22Rv1 (cell line): Measurements from ENCODE around the gene CCHCR1.

Experiments
- H3K27ac ChIP-seq: fragments of 450-650 bp; 2 replicates; pipeline ENCODE4 v1.5.1; 2017
- ZFX ChIP-seq: fragments of 450-650 bp; IDR thresholded peaks from 2 replicates; pipeline ENCODE4 v1.6.1; 2017; ENCODE audit warnings: antibody characterized with exemption, borderline replicate concordance
- TF ChIP-seq, protein P1 (sequence below): fragments of 450-650 bp; IDR thresholded peaks from 2 replicates; pipeline ENCODE4 v1.5.1; 2017; ENCODE audit warnings: mild to moderate bottlenecking

The CCHCR1 gene

DNA sequence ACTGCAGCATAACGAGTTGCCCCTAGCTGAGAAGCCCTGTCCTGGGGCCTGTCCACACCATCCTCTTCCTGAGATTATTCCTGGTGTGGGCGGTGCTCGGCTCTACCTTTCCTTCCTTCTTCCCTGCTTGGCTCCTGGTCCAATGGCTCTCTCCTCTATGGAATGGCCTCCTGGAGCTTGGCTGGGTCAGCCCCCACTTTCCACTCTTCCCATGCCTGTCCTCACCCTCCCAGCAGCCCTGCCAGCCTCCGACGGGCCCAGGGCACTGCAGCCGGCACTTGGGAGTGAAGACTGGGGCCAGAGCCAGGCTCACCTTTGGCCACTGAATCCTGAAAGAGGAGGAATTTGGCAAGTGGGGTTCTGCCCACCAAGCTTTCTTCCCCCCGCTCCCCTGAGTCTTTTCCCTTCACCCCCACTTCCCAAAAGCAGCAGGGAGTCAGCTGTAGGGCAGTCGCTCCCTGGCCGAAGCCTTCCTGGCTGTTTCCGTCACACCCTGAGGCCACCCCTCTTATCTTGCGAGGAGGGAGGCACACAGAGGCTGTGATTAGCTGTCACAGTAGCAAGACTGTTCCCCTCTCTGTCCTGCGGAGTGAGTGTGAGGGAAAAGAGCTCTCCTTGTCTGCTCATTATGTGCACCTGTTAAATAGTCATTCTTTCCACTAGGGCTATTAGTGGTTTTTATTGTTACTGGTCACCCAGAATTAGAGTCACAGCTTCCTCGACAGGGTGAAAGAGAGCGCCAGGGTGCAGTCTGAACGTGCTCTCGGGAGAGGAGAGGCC, 31.0 kb downstream of the CCHCR1 start:
- no peak overlapping the region for H3K27ac ChIP-seq
- TF ChIP-seq, protein P1, sequence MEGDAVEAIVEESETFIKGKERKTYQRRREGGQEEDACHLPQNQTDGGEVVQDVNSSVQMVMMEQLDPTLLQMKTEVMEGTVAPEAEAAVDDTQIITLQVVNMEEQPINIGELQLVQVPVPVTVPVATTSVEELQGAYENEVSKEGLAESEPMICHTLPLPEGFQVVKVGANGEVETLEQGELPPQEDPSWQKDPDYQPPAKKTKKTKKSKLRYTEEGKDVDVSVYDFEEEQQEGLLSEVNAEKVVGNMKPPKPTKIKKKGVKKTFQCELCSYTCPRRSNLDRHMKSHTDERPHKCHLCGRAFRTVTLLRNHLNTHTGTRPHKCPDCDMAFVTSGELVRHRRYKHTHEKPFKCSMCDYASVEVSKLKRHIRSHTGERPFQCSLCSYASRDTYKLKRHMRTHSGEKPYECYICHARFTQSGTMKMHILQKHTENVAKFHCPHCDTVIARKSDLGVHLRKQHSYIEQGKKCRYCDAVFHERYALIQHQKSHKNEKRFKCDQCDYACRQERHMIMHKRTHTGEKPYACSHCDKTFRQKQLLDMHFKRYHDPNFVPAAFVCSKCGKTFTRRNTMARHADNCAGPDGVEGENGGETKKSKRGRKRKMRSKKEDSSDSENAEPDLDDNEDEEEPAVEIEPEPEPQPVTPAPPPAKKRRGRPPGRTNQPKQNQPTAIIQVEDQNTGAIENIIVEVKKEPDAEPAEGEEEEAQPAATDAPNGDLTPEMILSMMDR: no peak
- no peak for TF ChIP-seq ZFX

- TF ChIP-seq ZFX: no peak
- TF ChIP-seq, protein P1: no peak
- H3K27ac ChIP-seq: no peak overlapping the region
Measured at GRCh38 chr6:31125586-31126363, 31.8 kb downstream of the CCHCR1 start.

GRCh38 chr6:31125162-31125561, 32.4 kb downstream of the CCHCR1 start:
- no peak overlapping the region for H3K27ac ChIP-seq
- TF ChIP-seq, protein P1: no peak
- TF ChIP-seq ZFX: no peak

GRCh38 chr6:31122791-31123706, 34.6 kb downstream of the CCHCR1 start:
- H3K27ac ChIP-seq: no peak overlapping the region
- TF ChIP-seq, protein P1: no peak
- TF ChIP-seq ZFX: no peak

DNA sequence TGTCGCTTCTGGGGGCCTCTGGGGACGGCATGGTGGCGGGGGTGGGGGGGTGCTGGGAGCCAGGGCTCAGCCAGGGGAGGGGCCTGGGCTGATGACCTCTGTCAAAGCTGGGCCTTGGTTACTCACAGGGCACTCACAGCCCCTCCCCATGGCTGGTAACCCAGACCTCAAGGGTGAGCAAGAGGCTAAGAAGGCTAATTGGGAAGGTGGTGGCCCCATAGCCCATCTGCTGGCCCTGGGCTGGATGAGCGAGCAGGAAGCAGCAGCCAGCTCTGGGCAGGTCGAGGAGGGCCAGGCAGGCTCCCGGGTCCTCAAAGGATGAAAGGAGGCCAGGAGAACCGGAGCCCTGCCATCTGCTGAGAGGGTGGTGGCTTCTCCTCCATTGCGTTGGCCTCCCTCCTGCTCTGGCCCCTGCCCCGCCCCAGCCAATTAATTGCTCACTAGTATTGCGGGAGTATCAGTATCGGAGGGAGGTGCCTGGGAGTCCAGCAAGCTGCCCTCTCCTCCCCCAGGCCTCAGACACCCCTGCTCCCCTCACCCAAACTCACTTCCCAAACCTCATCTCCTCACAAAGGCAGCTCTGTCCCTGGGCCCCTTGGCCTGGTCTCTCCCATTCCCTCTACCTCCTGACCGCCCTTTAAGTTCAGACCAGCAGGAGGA, 36.3 kb downstream of the CCHCR1 start:
- no peak for TF ChIP-seq ZFX
- TF ChIP-seq, protein P1: no peak

DNA sequence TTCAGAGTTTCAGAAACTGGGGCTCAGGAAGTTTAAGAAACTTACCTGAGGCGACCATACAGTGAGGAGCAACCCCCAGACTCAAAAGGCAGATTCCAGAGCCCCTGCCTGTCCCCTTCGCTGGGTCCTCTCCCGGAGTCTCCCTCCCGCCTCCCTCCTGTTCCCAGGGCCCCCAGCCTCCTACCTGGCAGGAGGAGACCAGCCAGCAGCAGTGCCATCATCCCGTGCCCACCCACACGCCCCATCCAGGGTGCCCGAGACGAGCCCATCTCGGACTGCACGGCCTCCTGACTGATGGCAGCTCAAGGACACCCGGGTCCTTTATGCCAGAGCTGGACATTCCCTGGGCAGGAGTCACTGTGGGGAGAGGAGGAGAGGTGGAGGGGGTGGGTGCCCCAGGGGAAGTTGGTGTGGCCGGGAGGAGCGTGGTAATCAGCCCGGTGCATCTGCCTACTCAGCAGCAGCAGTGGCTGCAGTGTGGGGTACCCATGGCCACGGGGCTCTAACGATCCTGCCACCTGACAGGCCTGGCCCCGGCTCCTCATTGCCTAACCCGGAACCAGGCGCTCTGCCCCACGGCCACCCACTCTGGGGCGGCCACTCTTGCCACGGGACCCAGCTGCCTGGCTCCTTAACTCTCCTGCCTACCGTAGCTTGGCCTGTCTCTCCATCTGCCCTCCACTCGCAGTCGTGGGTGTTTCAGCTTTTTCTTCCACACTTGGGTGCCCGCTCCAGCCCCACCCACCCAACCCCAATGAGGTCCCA, 37.3 kb downstream of the CCHCR1 start, which contains the start of gene CDSN:
Gene CDSN (minus strand): TSS at position 296 of the 765 bp plus-strand sequence. CDS start 27 bp downstream, at position 269.
- TF ChIP-seq ZFX: no peak
- TF ChIP-seq, protein P1: no peak
- H3K27ac ChIP-seq: no peak within 1 kb of the TSS

More for the DNA sequence above, 36.3 kb downstream of the CCHCR1 start:
- no peak overlapping the region for H3K27ac ChIP-seq
